ENCODE measurements around the gene HIF3A.
A peak's percentile ranks its signal among the peaks of the same experiment; 100 is the strongest.

DNA sequence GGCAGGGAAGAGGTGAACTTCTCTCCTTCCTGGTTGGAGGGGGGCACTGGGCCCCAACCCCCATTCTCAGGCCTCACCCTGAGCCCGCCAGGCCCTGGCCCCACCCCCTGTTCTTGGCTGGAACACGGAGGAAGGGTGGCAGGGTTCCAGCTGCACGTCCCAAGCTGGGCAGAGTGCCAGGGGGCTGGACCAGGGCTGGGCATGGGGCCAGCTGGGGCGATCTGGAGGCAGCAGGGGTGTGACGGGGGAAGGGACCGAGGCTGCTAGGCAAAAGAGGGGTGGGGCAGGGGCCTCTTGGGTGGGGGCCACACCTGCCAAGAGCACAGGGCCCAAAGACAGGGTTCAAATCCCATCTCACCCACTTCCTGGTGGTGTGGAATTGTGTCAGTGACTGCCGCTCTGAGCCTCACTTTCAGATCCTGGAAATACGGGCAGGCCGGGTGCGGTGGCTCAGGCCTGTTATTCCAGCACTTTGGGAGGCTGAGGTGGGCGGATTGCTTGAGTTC lies 2.2 kb downstream of the HIF3A start:
- peak in 1 of 2 donors; percentile 48 for TF ChIP-seq POLR2A (IDR thresholded peaks at IDR 0.05)
- TF ChIP-seq CTCF (IDR thresholded peaks at IDR 0.05), result no peak
